Activated effector memory CD4-positive, alpha-beta T cell treated with Interleukin-2 at 50 U/mL for 16 hours (primary cell): ENCODE measurements around the gene FBXW11.
"Not testable (repeated sequence)": the region's sequence is repeated elsewhere in the genome, so short reads cannot be mapped to it uniquely, and the experiment has no call there.

Experiments
- DNase-seq: peaks from one replicate; pipeline ENCODE4 v3.0.0-alpha.2; 2020

Gene FBXW11

GRCh38 chr5:171906066-171906570 lies 100.3 kb downstream of the FBXW11 start:
- no peak for DNase-seq

DNA sequence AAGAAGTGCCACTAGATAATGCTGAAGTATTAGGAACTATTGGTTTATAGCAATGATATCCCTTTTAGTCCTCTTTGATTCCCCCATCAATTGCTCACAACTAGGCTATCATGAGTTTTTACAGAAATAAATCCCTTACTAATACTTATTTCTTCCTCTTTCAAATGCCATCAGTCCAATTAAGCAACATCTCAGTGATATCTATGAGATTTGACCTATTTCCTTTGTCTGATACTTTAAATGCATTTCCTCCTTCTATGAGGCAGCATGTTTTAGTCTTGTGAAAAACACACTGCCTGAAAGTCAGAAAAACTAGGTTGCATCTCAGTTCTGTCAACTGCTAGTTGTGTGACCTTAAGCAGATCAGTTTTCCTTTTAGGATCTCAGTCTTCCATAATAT lies 101.6 kb downstream of the FBXW11 start:
- DNase-seq, result no peak

DNA sequence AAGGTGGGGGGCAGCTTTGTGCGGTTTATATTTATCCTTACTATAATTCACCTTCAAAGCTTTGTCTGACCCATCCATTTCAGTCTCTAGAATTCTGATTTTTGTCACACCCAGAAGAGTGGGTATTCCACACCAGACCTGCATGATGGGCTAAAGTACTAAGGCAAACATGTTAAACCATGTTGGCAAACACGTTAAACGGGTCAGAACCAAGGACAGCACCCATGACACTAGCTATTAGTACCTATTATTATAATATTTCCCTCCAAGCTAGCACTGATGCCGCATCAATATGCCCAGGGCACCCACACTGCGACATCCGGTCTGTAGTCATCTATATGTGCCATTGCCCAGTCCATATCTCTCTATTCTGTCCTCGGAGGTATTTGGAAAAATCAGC lies 104.7 kb downstream of the FBXW11 start:
- no peak for DNase-seq

DNA sequence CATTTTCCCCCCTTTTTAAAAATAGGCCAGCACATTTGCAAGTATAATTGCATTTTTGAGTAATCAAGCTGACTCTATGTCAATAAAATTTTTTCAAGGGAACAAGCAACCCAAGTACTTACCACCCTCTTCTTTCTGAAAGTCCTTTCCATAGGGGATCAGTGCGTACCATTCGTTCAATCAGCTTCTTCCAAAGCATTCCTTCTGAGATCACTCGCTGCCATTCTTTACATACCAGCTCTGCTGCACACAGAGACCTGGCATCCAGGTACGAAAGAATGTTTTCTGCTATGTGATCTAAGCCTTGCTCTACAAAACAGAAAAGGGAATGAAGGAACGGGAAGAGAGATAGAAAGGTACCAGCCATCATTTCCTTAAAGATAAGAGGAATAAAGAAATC lies 106.6 kb downstream of the FBXW11 start:
- no peak for DNase-seq

DNA sequence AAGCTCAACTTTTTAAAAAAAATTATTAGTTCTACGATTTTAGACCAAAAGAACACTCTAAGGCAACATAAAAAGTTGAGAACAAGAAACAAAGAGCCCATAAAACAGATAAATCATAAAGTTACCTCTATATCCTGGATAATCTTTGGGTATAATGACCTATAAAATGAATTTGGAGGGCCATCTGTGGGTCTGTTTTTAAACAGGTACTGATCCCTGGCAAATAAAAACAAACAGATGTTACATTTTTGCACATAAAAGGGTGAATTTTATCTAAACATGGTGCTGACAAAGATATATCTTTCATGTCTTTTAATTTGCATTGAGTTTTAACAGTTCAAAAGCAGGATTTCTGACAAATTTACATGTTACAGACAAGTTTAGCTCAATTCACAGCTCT lies 107.6 kb downstream of the FBXW11 start:
- no peak for DNase-seq

- DNase-seq, result no peak
Observed at GRCh38 chr5:171898386-171898785, 108.1 kb downstream of the FBXW11 start.

DNA sequence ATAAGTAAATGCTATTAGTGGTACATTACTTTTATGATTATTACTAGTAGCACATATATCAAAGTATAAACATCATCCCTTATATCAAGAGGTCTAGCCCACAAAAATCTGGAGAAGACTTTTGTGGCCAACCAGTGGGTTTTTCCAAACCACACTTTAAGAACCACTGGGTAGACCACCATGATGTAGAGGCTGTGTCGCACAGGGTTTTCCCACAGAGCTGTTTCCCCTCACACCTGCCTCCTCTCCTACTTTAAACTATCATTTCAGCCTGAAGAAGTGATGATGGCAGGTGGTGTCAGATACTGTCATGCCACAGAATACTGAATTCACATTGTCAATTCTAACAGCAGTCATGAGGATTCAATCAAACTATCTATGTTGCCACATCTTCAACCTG lies 109.2 kb downstream of the FBXW11 start:
- no peak for DNase-seq

- no peak for DNase-seq
Observed at GRCh38 chr5:171895081-171895480, 111.4 kb downstream of the FBXW11 start.

GRCh38 chr5:171893290-171893886 lies 113.0 kb downstream of the FBXW11 start:
- no peak for DNase-seq

DNA sequence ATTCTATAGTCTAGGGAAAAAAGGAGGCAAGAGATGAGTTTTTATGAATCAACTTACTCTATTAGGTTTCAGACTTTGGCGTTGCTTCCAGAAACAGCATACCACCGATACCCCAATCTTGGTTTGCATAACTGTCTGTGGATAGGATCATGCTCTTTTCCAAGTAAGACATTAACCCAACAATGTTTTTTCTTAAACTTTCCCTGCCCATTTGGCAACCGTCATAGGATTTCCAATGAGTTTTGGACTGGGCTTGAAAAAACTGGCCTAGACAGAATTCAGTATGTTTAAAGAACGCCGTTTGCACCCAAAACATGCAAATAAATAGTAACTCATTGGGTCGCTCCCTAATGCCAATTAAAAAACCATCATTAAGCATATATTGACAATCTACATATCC lies 114.8 kb downstream of the FBXW11 start:
- no peak for DNase-seq

DNA sequence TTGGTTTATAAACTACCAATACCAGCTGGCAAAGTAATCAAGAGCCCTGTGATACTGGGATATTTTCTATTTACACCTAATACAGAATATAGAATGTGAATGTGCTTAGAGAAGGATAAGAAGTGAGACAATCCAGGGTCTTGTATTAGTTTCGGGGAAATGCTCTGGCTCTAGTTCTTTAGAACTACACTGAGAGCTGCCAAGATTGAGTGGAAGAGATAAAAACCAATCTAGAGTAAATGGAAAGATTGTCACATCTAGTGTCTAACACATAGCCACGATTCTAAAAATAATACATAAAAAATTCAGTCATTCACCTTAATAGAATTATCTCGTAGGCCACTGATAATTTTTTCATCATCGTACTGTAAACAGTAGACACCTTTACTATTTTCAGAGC lies 115.3 kb downstream of the FBXW11 start:
- no peak for DNase-seq

- no peak for DNase-seq
Observed at GRCh38 chr5:171888051-171888481, 118.4 kb downstream of the FBXW11 start.

GRCh38 chr5:171886037-171886436 lies 120.4 kb downstream of the FBXW11 start:
- not testable (repeated sequence) for DNase-seq

DNA sequence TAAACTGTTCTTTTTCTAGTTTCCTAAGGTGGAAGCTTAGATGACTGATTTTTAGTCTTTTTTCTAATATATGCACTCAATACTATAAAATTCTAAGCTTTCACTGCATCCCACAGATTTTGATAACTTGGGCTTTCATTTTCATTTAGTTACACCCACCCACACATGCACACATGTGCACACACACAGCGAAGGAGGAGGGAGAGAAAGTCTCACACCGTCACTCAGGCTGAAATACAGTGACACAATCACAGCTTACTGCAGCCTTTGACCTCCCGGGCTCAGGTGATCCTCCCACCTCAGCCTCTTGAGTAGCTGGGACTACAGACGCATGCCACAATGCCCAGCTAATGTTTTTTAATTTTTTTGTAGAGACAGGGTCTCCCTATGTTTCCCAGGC lies 124.3 kb downstream of the FBXW11 start:
- DNase-seq, result no peak

DNA sequence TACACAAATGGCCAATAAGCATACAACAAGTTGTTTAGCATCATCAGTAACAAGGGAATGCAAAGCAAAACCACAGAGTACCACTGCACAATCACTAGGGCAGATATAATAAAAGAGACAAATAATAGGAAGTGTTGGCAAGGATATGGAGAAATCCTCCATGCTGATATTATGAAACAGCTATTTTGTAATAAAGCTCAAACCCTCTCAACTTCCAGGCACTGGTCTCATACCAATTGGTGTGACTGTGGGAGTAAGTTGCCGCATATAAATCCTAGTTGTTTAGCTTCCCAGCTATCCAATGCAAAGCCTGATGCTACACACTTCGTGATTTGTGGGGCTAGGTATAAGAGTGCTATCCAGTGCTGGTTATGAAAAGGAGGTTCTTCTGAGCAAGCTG lies 132.2 kb downstream of the FBXW11 start:
- DNase-seq, result no peak

DNA sequence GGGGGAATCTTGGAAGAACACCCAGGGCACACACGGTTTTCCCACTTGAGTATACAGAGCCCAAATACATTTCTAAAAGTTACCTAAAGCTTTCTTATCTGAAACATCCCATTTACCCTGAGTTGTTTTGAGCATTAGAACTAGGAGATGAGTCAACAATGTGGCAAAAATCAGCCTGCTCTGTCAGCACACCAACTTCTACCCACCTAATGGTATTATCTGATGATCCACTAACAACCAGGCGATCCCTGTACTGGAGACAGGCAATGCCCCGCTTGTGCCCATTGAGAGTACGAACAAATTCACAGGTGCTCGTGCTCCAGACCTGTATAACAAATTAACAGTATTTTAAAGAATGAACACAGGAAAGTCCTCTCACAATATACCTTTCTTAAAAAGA lies 133.8 kb downstream of the FBXW11 start:
- DNase-seq, result no peak

DNA sequence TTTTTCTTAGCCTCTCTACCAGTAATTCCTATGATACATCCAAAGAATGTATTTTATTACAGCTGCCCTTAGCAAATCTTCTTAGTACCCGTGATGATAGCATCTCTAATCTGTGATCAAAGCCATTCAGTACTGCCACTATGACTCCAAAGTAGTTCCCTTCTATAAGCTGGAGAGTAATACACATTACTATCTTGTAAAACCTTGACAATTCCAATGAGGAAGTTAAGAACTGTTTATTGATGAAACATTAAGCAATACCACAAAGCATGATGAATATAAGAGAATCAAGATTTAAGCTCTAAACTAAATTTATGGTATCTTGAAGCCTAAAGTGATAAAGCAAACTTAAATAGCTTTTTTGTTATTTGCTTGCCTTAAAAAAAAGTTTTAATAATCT lies 134.7 kb downstream of the FBXW11 start:
- DNase-seq, result no peak

DNA sequence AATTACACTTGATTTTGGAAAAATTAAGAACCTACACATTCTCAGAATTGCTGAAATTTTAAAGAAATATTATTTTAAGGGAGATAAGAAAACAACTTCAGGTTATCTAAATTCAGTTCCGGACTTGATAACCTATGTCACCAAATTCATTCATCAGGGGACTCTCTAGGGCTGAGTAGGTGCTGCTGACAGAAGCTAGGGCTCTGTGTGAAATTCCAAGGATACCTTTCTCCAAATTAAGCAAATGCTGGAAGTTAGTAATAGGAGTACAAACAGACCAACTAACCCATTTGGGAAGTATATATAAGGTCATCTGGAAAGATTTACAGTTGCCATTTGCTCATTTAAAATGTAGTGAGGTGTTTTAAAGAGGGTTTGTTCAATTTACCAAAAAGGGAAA lies 136.5 kb downstream of the FBXW11 start:
- DNase-seq, result no peak

GRCh38 chr5:171868236-171868635 lies 138.2 kb downstream of the FBXW11 start:
- no peak for DNase-seq

DNA sequence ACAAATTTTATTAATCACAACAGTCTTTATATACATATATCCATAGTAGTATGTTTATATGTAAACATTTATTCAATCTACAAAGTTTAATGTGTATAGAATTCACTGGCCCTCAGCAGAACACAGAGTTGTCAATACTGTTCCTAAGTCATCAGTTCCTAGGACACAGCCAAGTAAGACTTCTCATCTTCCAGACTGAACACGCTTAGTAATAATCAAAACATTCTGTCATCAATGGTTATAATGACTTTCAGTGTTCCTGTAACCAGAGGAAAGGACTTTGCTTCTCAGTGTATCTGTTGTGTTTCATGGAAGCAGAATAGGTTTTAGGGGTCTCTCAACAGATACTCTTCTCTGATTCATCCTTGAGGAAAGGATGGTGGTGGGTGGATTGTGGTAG lies 138.7 kb downstream of the FBXW11 start:
- no peak for DNase-seq

GRCh38 chr5:171865471-171865870 lies 141.0 kb downstream of the FBXW11 start:
- DNase-seq, result no peak

GRCh38 chr5:171863935-171864334 lies 142.5 kb downstream of the FBXW11 start:
- DNase-seq, result no peak

- DNase-seq, result no peak
Observed at GRCh38 chr5:171862624-171863023, 143.8 kb downstream of the FBXW11 start.

DNA sequence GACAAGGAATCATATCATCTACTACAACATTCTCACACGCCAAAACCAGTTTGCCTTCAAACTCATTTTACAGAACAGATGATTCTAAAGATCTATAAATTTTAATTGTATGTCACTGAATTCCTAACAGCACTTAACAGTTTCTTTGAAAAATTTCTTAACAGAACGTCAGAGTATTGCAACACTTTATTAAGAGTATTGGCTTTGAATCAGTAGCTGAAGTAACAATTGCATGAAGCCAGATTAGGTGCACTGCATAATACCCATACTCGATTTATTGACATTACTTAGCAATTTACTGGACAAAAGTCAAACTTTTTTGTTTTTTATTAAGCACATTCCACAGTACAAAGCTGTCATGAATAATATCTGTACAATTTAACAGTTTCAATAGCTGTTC lies 145.1 kb downstream of the FBXW11 start:
- no peak for DNase-seq

DNA sequence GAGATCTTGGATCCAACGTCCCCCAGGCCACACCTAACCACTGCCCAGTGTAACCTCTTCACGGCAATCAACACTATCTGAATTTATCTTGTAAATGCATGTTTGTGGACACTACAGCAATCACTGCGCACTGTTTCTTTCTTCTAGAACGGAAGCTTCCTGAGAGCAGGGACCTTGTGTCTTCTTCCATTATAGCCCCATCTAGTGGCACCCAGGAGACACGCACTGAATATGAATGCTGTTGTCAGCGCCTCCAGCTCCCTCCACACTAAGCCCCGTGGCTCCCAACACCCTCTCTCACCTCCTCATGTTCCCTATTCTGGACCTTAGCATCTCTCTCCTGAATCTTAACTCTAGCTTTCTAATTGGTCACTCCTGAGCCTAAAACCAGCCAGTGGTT lies 148.1 kb downstream of the FBXW11 start:
- DNase-seq, result no peak

GRCh38 chr5:171857489-171857876 lies 149.0 kb downstream of the FBXW11 start:
- DNase-seq, result no peak
